ENCODE results near the gene PPP1R14C. TPM values are rescaled to one million over a fixed set of nuclear protein-coding genes. Genes with fewer than 3 reads are reported as not detected.

The PPP1R14C gene
- total and polyA plus RNA-seq, 2 experiments from 2014 or later: 8.2 to 10.1 TPM

- Histone ChIP-seq H3K36me3 (ENCODE audit: low read depth) (no peaks in the 10 kb centered on the region), H3K4me2 (ENCODE audit: unreplicated experiment) (no peak overlapping the region), H3K9ac (no peak overlapping the region), H3K4me3 (no peak overlapping the region), H3F3A (ENCODE audit: insufficient read depth) (no peaks in the 10 kb centered on the region), H3K4me1 (ENCODE audit: insufficient read depth) (peaks cover 22% of the 10 kb centered on the region), H3K79me2 (ENCODE audit: insufficient read depth) (peaks cover 33% of the 10 kb centered on the region), H3K27ac (no peak overlapping the region), H2AFZ (no peak overlapping the region), H4K20me1 (ENCODE audit: insufficient read depth) (no peaks in the 10 kb centered on the region), H3K9me3 (ENCODE audit: low read depth) (no peaks in the 10 kb centered on the region), H3K9me2 (ENCODE audit: insufficient read depth) (no peaks in the 10 kb centered on the region), H3K27me3 (replicated peaks; ENCODE audit: insufficient read depth) (no peaks in the 10 kb centered on the region)
- in situ Hi-C loops (cut with MboI): no loop called here
- DNase-seq: no peak
- TF ChIP-seq EZH2phosphoT487 (IDR thresholded peaks at IDR 0.05; ENCODE audit: insufficient read depth, low read depth) (no peak), EZH2 (IDR thresholded peaks at IDR 0.05; ENCODE audit: insufficient read depth, poor library complexity, severe bottlenecking) (no peak)
- WGBS, 2 experiments (ENCODE audit: low coverage in 1 of 2, low lambda C conversion rate in 2 of 2, missing lambda C conversion rate in 2 of 2): 88 to 97% methylated on average over 2 of the region's 2 CpGs
These were observed 51.4 kb downstream of the PPP1R14C start for GRCh38 chr6:150194195-150194594.

- in situ Hi-C loops (cut with MboI): no loop called here
- Histone ChIP-seq H3K9ac (no peak overlapping the region), H3K4me2 (ENCODE audit: unreplicated experiment) (no peak overlapping the region), H3K27me3 (replicated peaks; ENCODE audit: insufficient read depth) (no peaks in the 10 kb centered on the region), H3K9me2 (ENCODE audit: insufficient read depth) (no peaks in the 10 kb centered on the region), H3F3A (ENCODE audit: insufficient read depth) (no peaks in the 10 kb centered on the region), H3K9me3 (ENCODE audit: low read depth) (no peaks in the 10 kb centered on the region), H3K79me2 (ENCODE audit: insufficient read depth) (peaks cover 31% of the 10 kb centered on the region), H2AFZ (no peak overlapping the region), H3K4me1 (ENCODE audit: insufficient read depth) (peaks cover 22% of the 10 kb centered on the region), H3K36me3 (ENCODE audit: low read depth) (no peaks in the 10 kb centered on the region), H4K20me1 (ENCODE audit: insufficient read depth) (no peaks in the 10 kb centered on the region), H3K27ac (no peak overlapping the region), H3K4me3 (no peak overlapping the region)
- WGBS, 2 experiments (ENCODE audit: low coverage in 1 of 2, low lambda C conversion rate in 2 of 2, missing lambda C conversion rate in 2 of 2): 58 to 78% methylated on average over 2 of the region's 2 CpGs
- peak; percentile 35 for DNase-seq
- no peak for TF ChIP-seq EZH2phosphoT487 (IDR thresholded peaks at IDR 0.05; ENCODE audit: insufficient read depth, low read depth)
- no peak for TF ChIP-seq EZH2 (IDR thresholded peaks at IDR 0.05; ENCODE audit: insufficient read depth, poor library complexity, severe bottlenecking)
These were observed 53.2 kb downstream of the PPP1R14C start for GRCh38 chr6:150195996-150196417.

- H3K9ac ChIP-seq: no peak overlapping the region
- H3K4me3 ChIP-seq: no peak overlapping the region
- H3K79me2 ChIP-seq (ENCODE audit: insufficient read depth): peaks cover 31% of the 10 kb centered on the region
- no peaks in the 10 kb centered on the region for H3K9me2 ChIP-seq (ENCODE audit: insufficient read depth)
- no peaks in the 10 kb centered on the region for H3K9me3 ChIP-seq (ENCODE audit: low read depth)
- TF ChIP-seq EZH2phosphoT487 (IDR thresholded peaks at IDR 0.05; ENCODE audit: insufficient read depth, low read depth) (no peak), EZH2 (IDR thresholded peaks at IDR 0.05; ENCODE audit: insufficient read depth, poor library complexity, severe bottlenecking) (no peak)
- DNase-seq: no peak
- no peak overlapping the region for H3K4me2 ChIP-seq (ENCODE audit: unreplicated experiment)
- WGBS, 2 experiments (ENCODE audit: low coverage in 1 of 2, low lambda C conversion rate in 2 of 2, missing lambda C conversion rate in 2 of 2): 89 to 94% methylated on average over 11 to 16 of the region's 16 CpGs
- H2AFZ ChIP-seq: no peak overlapping the region
- peaks cover 16% of the 10 kb centered on the region for H3K4me1 ChIP-seq (ENCODE audit: insufficient read depth)
- no peaks in the 10 kb centered on the region for H4K20me1 ChIP-seq (ENCODE audit: insufficient read depth)
- no peaks in the 10 kb centered on the region for H3F3A ChIP-seq (ENCODE audit: insufficient read depth)
- no peaks in the 10 kb centered on the region for H3K27me3 ChIP-seq (replicated peaks; ENCODE audit: insufficient read depth)
- in situ Hi-C loops (cut with MboI): no loop called here
- no peaks in the 10 kb centered on the region for H3K36me3 ChIP-seq (ENCODE audit: low read depth)
- no peak overlapping the region for H3K27ac ChIP-seq
These were observed 54.3 kb downstream of the PPP1R14C start for GRCh38 chr6:150196942-150197745.

GRCh38 chr6:150198532-150198931 lies 55.7 kb downstream of the PPP1R14C start:
- H3F3A ChIP-seq (ENCODE audit: insufficient read depth): peaks cover 8% of the 10 kb centered on the region
- WGBS, 2 experiments (ENCODE audit: low coverage in 1 of 2, low lambda C conversion rate in 2 of 2, missing lambda C conversion rate in 2 of 2): 93 to 96% methylated on average over 7 of the region's 7 CpGs
- H3K27ac ChIP-seq: no peak overlapping the region
- no peak for DNase-seq
- no peaks in the 10 kb centered on the region for H3K36me3 ChIP-seq (ENCODE audit: low read depth)
- H3K9me3 ChIP-seq (ENCODE audit: low read depth): no peaks in the 10 kb centered on the region
- H3K9ac ChIP-seq: no peak overlapping the region
- no peak overlapping the region for H3K4me3 ChIP-seq
- in situ Hi-C loops (cut with MboI): no loop called here
- no peaks in the 10 kb centered on the region for H4K20me1 ChIP-seq (ENCODE audit: insufficient read depth)
- no peak overlapping the region for H3K4me2 ChIP-seq (ENCODE audit: unreplicated experiment)
- H2AFZ ChIP-seq: no peak overlapping the region
- peaks cover 27% of the 10 kb centered on the region for H3K4me1 ChIP-seq (ENCODE audit: insufficient read depth)
- no peaks in the 10 kb centered on the region for H3K27me3 ChIP-seq (replicated peaks; ENCODE audit: insufficient read depth)
- H3K79me2 ChIP-seq (ENCODE audit: insufficient read depth): peaks cover 21% of the 10 kb centered on the region
- TF ChIP-seq EZH2phosphoT487 (IDR thresholded peaks at IDR 0.05; ENCODE audit: insufficient read depth, low read depth): no peak
- TF ChIP-seq EZH2 (IDR thresholded peaks at IDR 0.05; ENCODE audit: insufficient read depth, poor library complexity, severe bottlenecking): no peak
- no peaks in the 10 kb centered on the region for H3K9me2 ChIP-seq (ENCODE audit: insufficient read depth)

Data from GM23248 (cell line).